BLaER1 treated with 17β-estradiol and CSF1 and Interleukin-3, amounts not matched to agents 10 nM and 100 nM (cell line): ENCODE measurements around the gene FAXDC2.

Experiments
- H3K27ac ChIP-seq, 11 experiments: shearing (Covaris generic); formaldehyde crosslinking; 2 replicates each; pipeline ENCODE4 v1.8.1; 2022
- H3K27me3 ChIP-seq, 11 experiments: shearing (Covaris generic); formaldehyde crosslinking; 2 replicates each; pipeline ENCODE4 v1.8.1; 2022
- H3K36me3 ChIP-seq, 11 experiments: shearing (Covaris generic); formaldehyde crosslinking; 2 replicates each; pipeline ENCODE4 v1.8.1; 2022
- H3K4me1 ChIP-seq, 10 experiments: shearing (Covaris generic); formaldehyde crosslinking; 2 replicates each; pipeline ENCODE4 v1.8.1; 2022
- H3K4me2 ChIP-seq, 11 experiments: shearing (Covaris generic); formaldehyde crosslinking; 2 replicates each; pipeline ENCODE4 v1.8.1; 2022
- H3K4me3 ChIP-seq, 10 experiments: shearing (Covaris generic); formaldehyde crosslinking; 2 replicates each; pipeline ENCODE4 v1.8.1; 2022
- H3K9ac ChIP-seq, 11 experiments: shearing (Covaris generic); formaldehyde crosslinking; 2 replicates each; pipeline ENCODE4 v1.8.1; 2022
- H3K9me3 ChIP-seq, 11 experiments: shearing (Covaris generic); formaldehyde crosslinking; replicated peaks in 1 of 11; 2 replicates each; pipeline ENCODE4 v1.8.1; 2022
- H4K20me1 ChIP-seq, 11 experiments: shearing (Covaris generic); formaldehyde crosslinking; 2 replicates each; pipeline ENCODE4 v1.8.1; 2022
- Cebpa-rat ChIP-seq, 11 experiments: shearing (Covaris generic); IDR thresholded peaks; 2 replicates each; pipeline ENCODE4 v1.8.1; 2022

The FAXDC2 gene

DNA sequence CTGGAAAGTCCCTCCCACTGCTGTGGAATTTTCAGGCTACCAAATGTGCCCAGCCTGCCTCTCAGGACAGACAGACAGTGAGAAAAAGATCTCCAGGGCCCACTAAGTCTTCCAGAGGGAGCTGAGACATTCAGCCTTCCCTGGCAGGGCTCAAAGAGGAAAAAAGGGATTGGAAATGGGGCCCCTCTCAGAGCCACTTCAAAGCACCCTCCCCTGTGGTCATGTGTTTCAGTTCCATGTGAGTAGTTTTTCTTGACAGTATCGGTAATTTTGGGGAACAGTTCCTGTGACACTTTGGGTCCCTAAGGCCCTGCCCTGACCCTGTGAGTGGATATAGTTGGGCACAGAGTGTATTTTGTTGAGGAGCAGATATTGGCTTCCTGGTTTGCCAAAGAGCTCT, 70.3 kb downstream of the FAXDC2 start:
- Histone ChIP-seq H3K9ac (peak overlapping the region in 4 of 11 experiments; percentile 3 to 37 (median 11); a peak in 4 of 22 replicates), H3K27me3 (no peaks in the 10 kb centered on the region), H3K9me3 (no peaks in the 10 kb centered on the region), H3K36me3 (peaks cover 3 to 59% (median 36%) of the 10 kb centered on the region in 11 experiments; a peak in 18 of 22 replicates), H3K4me2 (peak overlapping the region; percentile 45 to 79 (median 64)), H3K4me1 (peaks cover 73 to 98% (median 87%) of the 10 kb centered on the region in 10 experiments), H3K27ac (peak overlapping the region in 6 of 11 experiments; percentile 6 to 42 (median 21); a peak in 5 of 22 replicates), H4K20me1 (peaks cover 100% of the 10 kb centered on the region in 11 experiments), H3K4me3 (no peak overlapping the region)
- no peak for TF ChIP-seq Cebpa-rat (IDR thresholded peaks at IDR 0.05)

DNA sequence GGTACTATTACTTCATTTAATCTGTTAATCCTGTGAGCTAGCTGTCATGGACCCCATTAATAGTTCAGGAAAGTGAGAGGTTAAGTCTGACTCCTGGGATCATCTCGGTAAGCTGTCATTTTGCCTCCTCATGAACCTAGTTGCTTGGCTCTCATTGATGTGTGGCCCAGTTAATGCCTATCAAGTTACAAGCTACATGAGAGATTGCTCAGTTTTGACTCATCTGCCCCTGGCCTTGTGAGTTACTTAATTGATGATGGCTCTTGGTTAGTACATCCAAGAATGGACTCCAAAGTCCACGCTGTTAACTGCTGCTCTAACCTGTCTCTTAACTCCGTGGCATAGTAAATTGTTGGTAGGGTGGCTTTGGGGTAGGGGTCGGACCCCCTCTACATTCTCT, 71.3 kb downstream of the FAXDC2 start:
- no peak for TF ChIP-seq Cebpa-rat (IDR thresholded peaks at IDR 0.05)
- H3K4me2 ChIP-seq = peak overlapping the region; percentile 45 to 79 (median 64); a peak in 21 of 22 replicates
- H3K9ac ChIP-seq = no peak overlapping the region
- peaks cover 100% of the 10 kb centered on the region in 11 experiments for H4K20me1 ChIP-seq
- H3K27me3 ChIP-seq = no peaks in the 10 kb centered on the region
- H3K9me3 ChIP-seq = no peaks in the 10 kb centered on the region
- peaks cover 73 to 98% (median 85%) of the 10 kb centered on the region in 10 experiments for H3K4me1 ChIP-seq
- H3K4me3 ChIP-seq = no peak overlapping the region
- H3K27ac ChIP-seq = no peak overlapping the region
- peaks cover 3 to 69% (median 46%) of the 10 kb centered on the region in 11 experiments; a peak in 20 of 22 replicates for H3K36me3 ChIP-seq

DNA sequence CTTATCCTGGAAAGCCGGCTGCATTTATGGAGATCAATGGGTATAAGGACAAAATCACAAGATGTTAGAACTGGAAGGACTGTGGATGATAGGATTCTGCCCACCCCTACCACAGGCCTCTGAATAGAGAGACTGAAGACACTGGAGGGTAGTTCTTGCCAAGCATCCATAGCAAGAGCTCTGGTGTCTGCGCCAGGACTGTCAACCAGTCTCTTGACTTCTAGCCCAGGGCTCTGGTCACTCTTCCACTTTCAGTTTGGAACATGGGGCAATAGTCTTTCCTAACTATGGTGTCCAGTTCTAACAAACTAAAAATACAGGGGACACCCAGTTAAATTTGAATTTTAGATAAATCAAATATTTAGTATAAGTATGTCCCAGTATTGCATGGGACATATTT, 71.9 kb downstream of the FAXDC2 start:
- Histone ChIP-seq H3K36me3 (peaks cover 3 to 75% (median 49%) of the 10 kb centered on the region in 11 experiments; a peak in 20 of 22 replicates), H4K20me1 (peaks cover 100% of the 10 kb centered on the region in 11 experiments), H3K9me3 (no peaks in the 10 kb centered on the region), H3K27ac (no peak overlapping the region), H3K4me3 (no peak overlapping the region), H3K4me1 (peaks cover 73 to 98% (median 85%) of the 10 kb centered on the region in 10 experiments), H3K27me3 (no peaks in the 10 kb centered on the region), H3K4me2 (peak overlapping the region in 10 of 11 experiments; percentile 13 to 79 (median 64); a peak in 14 of 22 replicates), H3K9ac (no peak overlapping the region)
- no peak for TF ChIP-seq Cebpa-rat (IDR thresholded peaks at IDR 0.05)

DNA sequence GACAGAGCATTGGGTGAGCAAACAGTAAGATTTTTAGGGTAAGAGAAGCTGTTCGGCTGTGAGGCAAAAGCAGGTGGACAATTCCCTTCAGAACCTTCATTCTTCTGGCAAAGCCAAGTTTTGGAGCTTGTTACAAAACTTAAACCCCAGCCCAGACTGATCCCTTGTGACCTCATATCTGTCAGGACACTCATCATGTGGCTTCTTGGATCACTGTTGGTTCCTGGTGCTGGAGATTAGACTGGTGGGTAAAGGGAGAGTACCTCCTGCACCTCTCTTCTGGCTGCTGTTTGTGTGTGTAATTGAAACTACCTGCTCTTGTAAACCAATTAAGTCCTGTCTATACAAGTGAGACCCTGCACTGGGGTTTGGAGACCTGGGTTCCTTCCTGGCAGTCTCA, 74.2 kb downstream of the FAXDC2 start:
- no peak for TF ChIP-seq Cebpa-rat (IDR thresholded peaks at IDR 0.05)
- H3K36me3 ChIP-seq = peaks cover 3 to 80% (median 53%) of the 10 kb centered on the region in 11 experiments; a peak in 20 of 22 replicates
- peak overlapping the region in 1 of 11 experiments; percentile 9; a peak in 1 of 22 replicates for H3K9ac ChIP-seq
- peaks cover 67 to 98% (median 80%) of the 10 kb centered on the region in 10 experiments for H3K4me1 ChIP-seq
- no peak overlapping the region for H3K4me3 ChIP-seq
- peaks cover 100% of the 10 kb centered on the region in 11 experiments for H4K20me1 ChIP-seq
- peak overlapping the region in 5 of 11 experiments; percentile 3 to 56 (median 17); a peak in 4 of 22 replicates for H3K4me2 ChIP-seq
- H3K27me3 ChIP-seq = no peaks in the 10 kb centered on the region
- H3K9me3 ChIP-seq = no peaks in the 10 kb centered on the region
- H3K27ac ChIP-seq = no peak overlapping the region

DNA sequence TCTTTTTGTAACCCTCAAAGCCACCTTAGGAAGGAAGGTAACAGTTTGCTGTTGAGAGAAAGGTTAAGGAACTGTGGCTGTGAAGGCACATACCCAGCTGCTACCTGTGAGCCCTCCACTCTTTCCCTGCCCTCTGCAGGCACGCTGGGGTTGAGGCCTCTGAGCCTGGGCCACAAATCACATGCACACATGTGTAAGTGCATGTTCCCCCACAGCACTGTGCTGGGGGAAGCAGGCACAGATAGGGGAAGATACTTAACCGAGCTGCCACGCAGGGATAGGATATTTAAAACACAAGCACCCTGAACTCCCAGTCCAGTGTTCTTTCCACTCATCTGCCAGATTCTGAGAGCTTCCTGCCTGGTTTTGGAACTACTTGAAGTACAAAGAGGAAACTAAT, 77.1 kb downstream of the FAXDC2 start:
- no peaks in the 10 kb centered on the region for H3K9me3 ChIP-seq
- H3K4me1 ChIP-seq = peaks cover 68 to 98% (median 80%) of the 10 kb centered on the region in 10 experiments
- H3K9ac ChIP-seq = no peak overlapping the region
- no peak overlapping the region for H3K27ac ChIP-seq
- peaks cover 100% of the 10 kb centered on the region in 11 experiments for H4K20me1 ChIP-seq
- peaks cover 3 to 70% (median 48%) of the 10 kb centered on the region in 11 experiments; a peak in 20 of 22 replicates for H3K36me3 ChIP-seq
- no peaks in the 10 kb centered on the region for H3K27me3 ChIP-seq
- no peak overlapping the region for H3K4me3 ChIP-seq
- TF ChIP-seq Cebpa-rat (IDR thresholded peaks at IDR 0.05) = no peak
- peak overlapping the region in 10 of 11 experiments; percentile 6 to 68 (median 32); a peak in 16 of 22 replicates for H3K4me2 ChIP-seq

DNA sequence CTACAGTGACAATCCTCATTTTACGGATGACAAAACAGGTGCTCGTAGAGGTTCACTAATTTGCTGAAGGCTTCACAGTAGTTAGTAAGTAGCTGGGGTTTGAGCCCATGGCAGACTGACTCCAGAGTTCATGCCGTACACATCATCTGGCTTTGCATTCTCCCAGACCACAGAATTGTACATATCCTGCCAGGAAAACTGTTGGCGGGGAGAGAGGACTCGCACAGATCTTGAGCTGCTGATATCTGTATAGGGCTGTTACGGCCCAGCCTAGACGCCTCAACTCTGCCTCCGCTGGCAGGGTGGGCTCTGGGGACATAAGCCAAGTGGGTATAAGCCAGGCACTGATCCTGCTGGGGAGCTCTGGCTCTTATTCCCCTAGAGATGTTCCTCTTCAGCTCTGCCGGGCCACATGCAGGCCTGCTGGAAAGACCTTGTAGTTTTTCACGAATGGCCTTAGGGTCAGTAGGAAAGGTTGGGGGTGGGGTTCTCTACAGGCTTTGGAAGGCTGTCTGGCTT, 79.0 kb downstream of the FAXDC2 start:
- H3K4me2 ChIP-seq = peak overlapping the region; percentile 61 to 77 (median 72)
- H3K27ac ChIP-seq = peak overlapping the region in 6 of 11 experiments; percentile 3 to 30 (median 16); a peak in 6 of 22 replicates

DNA sequence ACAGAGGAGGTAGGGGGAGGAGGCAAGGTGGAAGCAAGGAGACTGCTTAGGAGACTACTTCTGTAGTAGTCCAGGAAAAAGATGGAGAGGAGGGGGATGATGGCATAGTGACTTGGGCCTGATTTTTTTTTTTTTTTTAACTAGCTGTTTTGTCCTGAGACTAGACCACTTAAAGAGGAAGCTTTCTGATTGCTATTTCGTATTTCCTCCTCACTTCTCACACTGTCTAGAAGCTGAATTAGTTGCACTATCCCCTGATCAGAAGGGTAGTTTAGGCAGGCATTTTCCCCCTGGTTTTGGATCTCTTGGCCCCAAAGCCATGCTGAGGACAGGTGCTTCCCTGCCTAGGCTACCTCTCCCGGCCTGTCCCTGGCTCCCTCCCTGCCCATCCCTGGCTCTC, 80.3 kb downstream of the FAXDC2 start:
- no peak for TF ChIP-seq Cebpa-rat (IDR thresholded peaks at IDR 0.05)
- Histone ChIP-seq H3K4me1 (peaks cover 83 to 99% (median 93%) of the 10 kb centered on the region in 10 experiments), H3K27me3 (no peaks in the 10 kb centered on the region), H3K4me2 (peak overlapping the region; percentile 61 to 77 (median 72)), H3K27ac (peak overlapping the region in 10 of 11 experiments; percentile 3 to 46 (median 24); a peak in 13 of 22 replicates), H3K4me3 (no peak overlapping the region), H3K36me3 (peaks cover 0 to 48% (median 31%) of the 10 kb centered on the region in 11 experiments; a peak in 19 of 22 replicates), H3K9ac (peak overlapping the region; percentile 8 to 59 (median 37); a peak in 19 of 22 replicates), H4K20me1 (peaks cover 100% of the 10 kb centered on the region in 11 experiments), H3K9me3 (no peaks in the 10 kb centered on the region)

More for the DNA sequence above, 79.0 kb downstream of the FAXDC2 start:
- Histone ChIP-seq H4K20me1 (peaks cover 100% of the 10 kb centered on the region in 11 experiments), H3K9ac (peak overlapping the region in 4 of 11 experiments; percentile 37 to 58 (median 46); a peak in 5 of 22 replicates), H3K4me3 (no peak overlapping the region), H3K9me3 (no peaks in the 10 kb centered on the region), H3K27me3 (no peaks in the 10 kb centered on the region), H3K4me1 (peaks cover 80 to 99% (median 92%) of the 10 kb centered on the region in 10 experiments), H3K36me3 (peaks cover 0 to 60% (median 42%) of the 10 kb centered on the region in 11 experiments; a peak in 20 of 22 replicates)
- TF ChIP-seq Cebpa-rat (IDR thresholded peaks at IDR 0.05) = no peak
